ENCODE measurements around the gene MORC1. TPM values are rescaled to one million over a fixed set of nuclear protein-coding genes. Genes with fewer than 3 reads are reported as not detected.
"Not testable (repeated sequence)": the region's sequence is repeated elsewhere in the genome, so short reads cannot be mapped to it uniquely, and the experiment has no call there.

MORC1 gene
- total RNA-seq, 1 donor from 2014 or later, result not detected

- no peak for TF ChIP-seq CTCF (IDR thresholded peaks at IDR 0.05)
- DNase-seq (ENCODE audit: extremely low spot score, unreplicated experiment), result no peak
- no peaks in the 10 kb centered on the region for H3K36me3 Mint-ChIP-seq (ENCODE audit: unreplicated experiment)
- no peak overlapping the region for H3K4me3 Mint-ChIP-seq (ENCODE audit: unreplicated experiment)
- peaks cover 29% of the 10 kb centered on the region for H3K27me3 Mint-ChIP-seq (ENCODE audit: unreplicated experiment)
- no peaks in the 10 kb centered on the region for H3K9me3 Mint-ChIP-seq (ENCODE audit: unreplicated experiment)
- no peaks in the 10 kb centered on the region for H3K4me1 Mint-ChIP-seq (ENCODE audit: unreplicated experiment)
- H3K27ac Mint-ChIP-seq (ENCODE audit: unreplicated experiment), result no peak overlapping the region
These were observed 24.4 kb downstream of the MORC1 start for GRCh38 chr3:109093561-109093960.

GRCh38 chr3:109091846-109092245 lies 26.1 kb downstream of the MORC1 start:
- H3K36me3 Mint-ChIP-seq (ENCODE audit: unreplicated experiment), result no peaks in the 10 kb centered on the region
- no peak for TF ChIP-seq CTCF (IDR thresholded peaks at IDR 0.05)
- no peaks in the 10 kb centered on the region for H3K9me3 Mint-ChIP-seq (ENCODE audit: unreplicated experiment)
- H3K4me3 Mint-ChIP-seq (ENCODE audit: unreplicated experiment), result no peak overlapping the region
- no peak overlapping the region for H3K27ac Mint-ChIP-seq (ENCODE audit: unreplicated experiment)
- no peak for DNase-seq (ENCODE audit: extremely low spot score, unreplicated experiment)
- H3K4me1 Mint-ChIP-seq (ENCODE audit: unreplicated experiment), result no peaks in the 10 kb centered on the region
- peaks cover 30% of the 10 kb centered on the region for H3K27me3 Mint-ChIP-seq (ENCODE audit: unreplicated experiment)

GRCh38 chr3:109089265-109089664 lies 28.7 kb downstream of the MORC1 start:
- TF ChIP-seq CTCF (IDR thresholded peaks at IDR 0.05), result no peak
- Mint-ChIP-seq H3K27me3 (ENCODE audit: unreplicated experiment) (peaks cover 36% of the 10 kb centered on the region), H3K4me1 (ENCODE audit: unreplicated experiment) (no peaks in the 10 kb centered on the region), H3K4me3 (ENCODE audit: unreplicated experiment) (no peak overlapping the region), H3K36me3 (ENCODE audit: unreplicated experiment) (no peaks in the 10 kb centered on the region), H3K9me3 (ENCODE audit: unreplicated experiment) (no peaks in the 10 kb centered on the region), H3K27ac (ENCODE audit: unreplicated experiment) (no peak overlapping the region)
- DNase-seq (ENCODE audit: extremely low spot score, unreplicated experiment), result no peak

- peak; percentile 70 for TF ChIP-seq CTCF (IDR thresholded peaks at IDR 0.05)
- Mint-ChIP-seq H3K27ac (ENCODE audit: unreplicated experiment) (no peak overlapping the region), H3K36me3 (ENCODE audit: unreplicated experiment) (no peaks in the 10 kb centered on the region), H3K9me3 (ENCODE audit: unreplicated experiment) (no peaks in the 10 kb centered on the region), H3K4me1 (ENCODE audit: unreplicated experiment) (no peaks in the 10 kb centered on the region), H3K4me3 (ENCODE audit: unreplicated experiment) (no peak overlapping the region), H3K27me3 (ENCODE audit: unreplicated experiment) (peaks cover 45% of the 10 kb centered on the region)
- DNase-seq (ENCODE audit: extremely low spot score, unreplicated experiment), result no peak
These were observed 36.0 kb downstream of the MORC1 start for GRCh38 chr3:109081746-109082510.

DNA sequence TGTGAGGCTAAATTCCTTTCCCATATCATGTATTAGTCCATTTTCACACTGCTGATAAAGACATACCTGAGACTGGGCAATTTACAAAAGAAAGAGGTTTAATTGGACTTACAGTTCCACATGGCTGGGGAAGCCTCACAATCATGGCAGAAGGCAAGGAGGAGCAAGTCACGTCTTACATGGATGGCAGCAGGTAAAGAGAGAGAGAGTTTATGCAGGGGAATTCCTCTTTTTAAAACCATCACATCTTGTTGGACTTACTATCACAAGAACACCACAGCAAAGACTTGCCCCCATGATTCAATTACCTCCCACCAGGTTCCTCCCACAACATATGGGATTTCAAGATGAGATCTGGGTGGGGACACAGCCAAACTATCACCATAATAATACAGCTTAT lies 37.8 kb downstream of the MORC1 start:
- DNase-seq (ENCODE audit: extremely low spot score, unreplicated experiment); H3K9me3 Mint-ChIP-seq (ENCODE audit: unreplicated experiment); H3K36me3 Mint-ChIP-seq (ENCODE audit: unreplicated experiment); H3K4me1 Mint-ChIP-seq (ENCODE audit: unreplicated experiment); H3K4me3 Mint-ChIP-seq (ENCODE audit: unreplicated experiment); H3K27ac Mint-ChIP-seq (ENCODE audit: unreplicated experiment): not testable (repeated sequence)
- H3K27me3 Mint-ChIP-seq (ENCODE audit: unreplicated experiment), result peaks cover 38% of the 10 kb centered on the region
